NCI-H82 treated with DMSO at 0.1 percent for 48 hours (cell line): ENCODE data around the gene SPANXN2.
"Not testable (repeated sequence)": the region's sequence is repeated elsewhere in the genome, so short reads cannot be mapped to it uniquely, and the experiment has no call there.

Source experiments
- DNase-seq: peaks from one replicate; lab custom pipeline; 2025; ENCODE audit not compliant: unreplicated experiment; lab: John Stamatoyannopoulos, UW

Gene SPANXN2

GRCh38 chrX:143720652-143721051 lies at the start of gene SPANXN2:
TSS of gene SPANXN2 (minus strand) at chrX:143720752. CDS start at chrX:143720668, 84 bp downstream.
- DNase-seq = not testable (repeated sequence)

GRCh38 chrX:143768976-143769375 lies 48.4 kb upstream of the SPANXN2 start:
- no peak for DNase-seq

GRCh38 chrX:143767789-143768188 lies 47.2 kb upstream of the SPANXN2 start:
- DNase-seq = not testable (repeated sequence)

- DNase-seq = no peak
Measured at GRCh38 chrX:143757887-143758286, 37.3 kb upstream of the SPANXN2 start.

GRCh38 chrX:143757375-143757774 lies 36.8 kb upstream of the SPANXN2 start:
- no peak for DNase-seq

- no peak for DNase-seq
Measured at GRCh38 chrX:143754183-143754582, 33.6 kb upstream of the SPANXN2 start.

- DNase-seq = no peak
Measured at GRCh38 chrX:143733866-143734265, 13.3 kb upstream of the SPANXN2 start.

GRCh38 chrX:143726296-143726695 lies 5.7 kb upstream of the SPANXN2 start:
- DNase-seq = no peak

GRCh38 chrX:143701460-143701859 lies 19.1 kb downstream of the SPANXN2 start:
- no peak for DNase-seq

GRCh38 chrX:143694885-143695284 lies 25.7 kb downstream of the SPANXN2 start:
- no peak for DNase-seq

- DNase-seq = no peak
Measured at GRCh38 chrX:143683486-143683885, 37.1 kb downstream of the SPANXN2 start.

- no peak for DNase-seq
Measured at GRCh38 chrX:143674926-143675325, 45.6 kb downstream of the SPANXN2 start.

- no peak for DNase-seq
Measured at GRCh38 chrX:143669395-143669794, 51.2 kb downstream of the SPANXN2 start.

GRCh38 chrX:143664302-143664701 lies 56.2 kb downstream of the SPANXN2 start:
- no peak for DNase-seq

- DNase-seq = no peak
Measured at GRCh38 chrX:143663755-143664154, 56.8 kb downstream of the SPANXN2 start.
